Stimulated activated CD4-positive, alpha-beta T cell treated with anti-CD3 and anti-CD28 coated beads, Interleukin-1b, Interleukin-23, amount 100 ng/mL, for 48 hours (primary cell): ENCODE data around the gene TMEM272.
"Not testable (repeated sequence)": the region's sequence is repeated elsewhere in the genome, so short reads cannot be mapped to it uniquely, and the experiment has no call there.

Source experiments
- DNase-seq: peaks from one replicate; pipeline ENCODE4 v3.0.0-alpha.2; 2020

The TMEM272 gene

DNA sequence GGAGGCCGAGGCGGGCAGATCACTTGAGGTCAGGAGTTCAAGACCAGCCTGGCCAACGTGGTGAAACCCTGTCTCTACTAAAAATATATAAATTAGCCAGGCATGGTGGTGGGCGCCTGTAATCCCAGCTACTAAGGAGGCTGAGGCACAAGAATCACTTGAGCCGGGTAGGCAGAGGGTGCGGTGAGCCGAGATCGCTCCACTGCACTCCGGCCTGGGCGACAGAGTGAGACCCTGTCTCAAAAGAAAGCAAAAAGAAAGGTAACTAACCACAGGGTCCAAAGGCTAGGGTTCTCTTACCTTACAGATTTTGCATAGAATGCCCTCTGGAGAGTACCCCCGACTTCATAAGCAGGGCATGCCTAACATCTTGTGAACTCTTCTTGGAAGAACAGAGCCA lies 20.3 kb downstream of the TMEM272 start:
- DNase-seq: not testable (repeated sequence)

- no peak for DNase-seq
Measured at GRCh38 chr13:51823863-51824262, 21.1 kb downstream of the TMEM272 start.

DNA sequence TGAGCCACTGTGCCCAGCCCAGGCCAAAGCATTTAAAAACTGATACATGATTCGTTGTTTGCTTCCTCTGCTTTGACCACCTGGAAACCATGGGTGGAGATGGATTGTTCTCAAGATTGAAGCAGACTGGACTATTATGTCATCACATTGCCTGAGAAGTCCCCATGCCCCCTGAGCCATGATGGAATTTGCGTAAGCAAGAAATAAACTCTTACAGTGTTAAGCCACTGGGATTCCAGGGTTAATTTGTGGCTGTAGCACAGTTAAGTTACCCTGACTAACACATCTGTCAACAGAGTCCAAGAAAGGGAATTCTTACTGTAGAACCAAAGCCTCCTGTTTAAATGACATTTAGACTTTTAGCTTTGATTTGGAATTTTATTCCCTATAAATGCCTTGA lies 21.6 kb downstream of the TMEM272 start:
- DNase-seq: no peak

DNA sequence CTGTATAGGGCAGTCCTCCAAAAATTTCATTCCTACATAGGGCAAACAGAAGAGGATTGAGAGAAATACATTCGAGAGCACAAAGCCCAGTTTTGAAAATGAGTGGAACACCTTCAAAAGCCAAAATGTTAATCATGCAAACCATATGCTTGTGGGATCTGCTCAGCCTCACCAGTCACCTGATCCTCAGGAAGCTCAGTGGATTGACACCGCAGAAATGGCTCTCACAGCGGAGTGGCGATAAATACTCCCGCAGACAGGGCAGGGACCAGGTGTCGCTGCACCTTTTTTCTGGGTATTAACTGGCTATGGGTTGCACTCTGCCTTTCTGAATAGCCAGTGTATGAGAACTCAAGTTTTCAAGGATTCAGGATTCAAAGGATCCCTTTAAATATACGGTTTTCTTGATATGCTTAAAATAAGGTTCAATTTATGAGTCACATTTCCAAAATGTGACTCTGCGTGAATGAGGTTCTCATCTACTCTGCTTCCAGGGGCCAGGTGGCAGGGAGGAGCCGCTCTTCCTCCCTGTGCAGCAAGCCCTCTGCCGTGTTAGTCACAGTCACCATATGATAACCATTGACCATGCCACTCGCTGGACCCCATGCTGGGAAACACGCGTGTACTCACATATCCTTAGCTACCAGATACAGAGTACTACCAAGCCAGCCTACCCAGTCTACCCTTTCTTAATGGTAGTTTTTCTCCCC lies 22.7 kb downstream of the TMEM272 start:
- no peak for DNase-seq

DNA sequence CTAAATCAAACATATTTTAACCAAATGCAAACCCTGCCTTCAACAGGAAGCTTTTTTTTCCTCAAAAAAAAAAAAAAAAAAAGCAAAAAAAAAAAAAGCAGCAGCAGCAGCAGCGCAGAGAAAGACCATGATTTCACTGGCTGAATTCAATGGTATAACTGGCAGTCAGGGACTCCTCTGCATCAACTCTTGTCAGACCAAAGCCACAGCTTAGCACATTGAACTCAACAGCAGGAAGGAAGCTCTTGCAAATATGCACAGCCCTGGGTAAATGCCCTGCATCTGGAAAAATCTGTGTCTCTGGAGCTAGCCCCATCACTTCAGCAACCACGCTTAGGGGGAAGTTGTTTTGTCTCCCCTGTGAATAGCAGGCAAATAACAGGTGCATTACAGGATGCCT lies 23.4 kb downstream of the TMEM272 start:
- DNase-seq: no peak

DNA sequence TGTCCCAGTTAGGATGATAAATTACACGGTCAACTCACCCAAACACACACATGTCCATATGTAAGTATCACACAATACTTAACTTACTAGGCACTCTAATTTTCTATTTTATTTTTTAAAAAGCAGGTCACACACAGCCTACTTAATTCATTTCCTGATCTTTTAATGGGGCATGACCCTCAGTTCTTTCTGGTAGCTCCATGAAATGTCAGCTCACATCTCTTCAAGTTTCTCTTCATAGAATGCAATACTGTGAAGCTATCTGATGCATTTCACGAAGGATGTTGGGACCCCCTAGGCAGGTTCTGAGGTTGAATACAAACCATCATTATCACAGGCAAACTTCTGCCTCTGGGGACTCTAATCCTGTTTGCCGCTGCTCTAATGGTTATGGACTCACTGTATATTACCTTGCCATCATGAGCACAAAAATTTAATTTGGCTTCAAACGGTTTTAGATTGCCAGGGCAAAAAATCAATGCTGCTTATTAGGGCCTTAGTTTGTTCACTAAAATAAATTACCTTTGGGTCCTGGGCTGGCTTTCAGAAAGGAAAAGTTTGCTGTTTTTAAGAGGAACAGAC lies 24.9 kb downstream of the TMEM272 start:
- no peak for DNase-seq

DNA sequence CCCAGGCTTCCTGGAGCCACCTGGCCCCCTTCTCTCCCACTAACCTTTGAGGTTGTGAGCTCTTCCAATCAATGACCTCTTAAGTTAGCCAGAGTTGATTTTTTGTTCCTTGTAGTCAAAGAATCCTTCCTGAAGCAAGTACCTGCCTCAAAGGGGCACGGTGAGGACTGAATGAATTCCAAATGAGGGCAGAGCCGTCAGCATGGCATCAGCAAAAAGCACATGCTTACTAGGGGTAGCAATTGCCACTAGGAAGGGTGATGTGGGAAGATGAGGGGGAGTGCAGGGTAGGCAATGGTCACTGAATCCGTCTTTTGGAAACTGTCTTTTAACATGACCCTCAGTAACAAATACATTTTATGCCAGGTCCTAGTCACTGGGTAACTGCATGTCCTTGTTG lies 25.4 kb downstream of the TMEM272 start:
- no peak for DNase-seq

DNA sequence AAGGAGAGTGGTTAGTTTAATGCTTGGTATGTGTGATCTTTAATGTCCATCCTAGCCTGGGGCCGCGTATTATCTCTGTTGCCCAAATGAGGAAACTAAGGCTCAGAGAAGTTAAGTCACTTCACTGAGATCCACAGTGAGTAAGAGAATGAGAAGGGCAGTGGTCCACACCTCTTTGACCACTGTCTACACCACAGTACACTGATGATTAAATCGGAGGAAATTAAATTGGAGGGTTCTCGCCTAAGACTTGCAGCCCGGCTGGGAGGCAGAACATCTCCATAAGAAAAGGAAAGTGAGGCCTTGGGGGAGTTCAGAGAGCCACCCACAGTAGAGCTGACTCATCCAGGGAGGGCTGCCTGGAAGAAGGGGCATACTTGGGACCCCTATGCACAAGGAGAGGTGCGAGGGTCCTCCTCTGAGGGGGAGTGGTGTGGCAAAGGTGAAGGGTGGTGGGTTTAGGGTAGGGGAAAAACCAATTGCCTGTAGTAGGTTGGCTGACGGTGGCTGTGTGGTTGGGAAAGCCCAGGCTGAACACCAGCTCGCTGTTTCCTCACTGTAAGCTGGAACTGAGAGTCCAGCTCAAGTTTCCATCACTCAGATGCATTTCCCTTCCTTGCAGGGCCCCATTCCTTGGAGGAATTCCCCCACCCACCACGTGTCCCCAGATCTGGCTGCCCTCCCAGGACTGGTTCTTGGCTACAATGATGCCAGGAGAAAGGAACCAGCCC lies 26.0 kb downstream of the TMEM272 start:
- peak; percentile 57 for DNase-seq

GRCh38 chr13:51818276-51818675 lies 26.7 kb downstream of the TMEM272 start:
- no peak for DNase-seq

- DNase-seq: no peak
Measured at GRCh38 chr13:51817717-51818116, 27.3 kb downstream of the TMEM272 start.

DNA sequence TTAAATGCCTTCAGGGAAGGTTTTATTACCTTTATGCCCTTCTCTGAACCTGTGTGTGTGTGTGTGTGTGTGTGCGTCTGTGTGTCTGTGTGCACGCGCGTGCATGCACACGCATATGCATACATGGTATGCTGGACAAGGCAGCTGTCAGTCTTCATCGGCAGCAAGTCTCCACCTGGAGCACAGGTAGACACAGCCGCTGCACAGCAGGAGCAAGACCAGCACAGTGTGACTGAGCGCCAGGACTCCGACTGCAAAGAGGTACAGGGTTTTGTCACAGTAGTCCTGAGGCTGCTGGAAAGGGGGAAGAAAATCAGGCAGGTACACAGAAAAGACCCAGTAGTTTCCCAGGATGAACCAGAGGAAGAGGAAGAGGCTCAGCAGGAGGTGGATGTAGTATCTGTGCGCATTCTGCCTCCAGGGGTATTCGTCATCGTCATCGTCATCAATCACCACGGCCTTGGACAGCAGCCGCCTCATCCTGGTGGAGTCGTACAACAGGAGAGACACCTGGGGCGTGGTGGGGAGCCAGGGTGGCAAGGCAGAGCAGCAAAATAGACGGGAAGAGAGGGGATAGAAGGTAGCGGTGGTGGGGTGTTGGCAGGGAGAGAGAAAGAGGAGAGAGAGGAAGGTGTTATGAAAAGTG lies 28.2 kb downstream of the TMEM272 start:
- DNase-seq: no peak

GRCh38 chr13:51815848-51816247 lies 29.1 kb downstream of the TMEM272 start:
- DNase-seq: no peak

GRCh38 chr13:51814825-51815650 lies 29.9 kb downstream of the TMEM272 start:
- peak; percentile 70 for DNase-seq

DNA sequence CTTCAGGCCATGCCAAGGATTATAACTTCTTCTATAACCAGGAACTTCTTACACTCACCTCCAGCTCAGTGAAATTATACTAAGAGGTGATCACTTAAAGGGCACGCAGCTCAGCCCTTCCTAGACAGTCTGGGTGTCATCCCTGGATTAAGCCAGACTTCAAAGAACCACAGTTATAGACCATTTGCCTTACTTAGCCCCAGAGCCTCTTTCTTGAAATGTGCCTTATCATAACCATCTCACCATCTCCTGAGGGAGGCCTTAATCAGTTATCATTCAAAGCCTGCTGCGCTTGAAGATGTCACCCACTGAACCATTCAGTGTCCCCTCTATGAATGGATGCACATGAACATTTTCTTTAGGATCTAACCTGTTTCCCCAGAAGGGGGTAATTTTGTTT lies 30.9 kb downstream of the TMEM272 start:
- no peak for DNase-seq

- DNase-seq: no peak
Measured at GRCh38 chr13:51811920-51812451, 33.0 kb downstream of the TMEM272 start.

DNA sequence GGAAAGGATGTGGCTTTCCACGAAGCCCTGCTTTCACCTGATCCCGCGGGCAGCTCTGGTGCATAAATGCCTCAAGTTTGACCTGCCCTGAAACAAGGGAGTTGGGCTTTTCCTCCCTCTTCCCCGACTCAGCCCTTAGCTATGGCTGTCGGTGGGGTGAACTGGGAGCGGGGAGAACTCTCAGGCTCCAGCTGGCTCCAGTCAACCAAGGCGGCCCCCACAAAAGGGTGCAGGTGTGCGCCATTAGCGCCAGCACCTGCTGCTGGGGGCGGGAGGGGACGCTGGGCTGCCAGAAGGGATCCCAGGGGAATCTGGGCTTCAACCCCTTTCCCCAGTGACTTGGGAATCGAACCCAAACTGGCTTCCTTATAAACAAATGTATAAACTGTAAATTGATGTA lies 33.9 kb downstream of the TMEM272 start:
- no peak for DNase-seq

GRCh38 chr13:51808811-51809210 lies 36.2 kb downstream of the TMEM272 start:
- no peak for DNase-seq

GRCh38 chr13:51807041-51807440 lies 37.9 kb downstream of the TMEM272 start:
- no peak for DNase-seq

DNA sequence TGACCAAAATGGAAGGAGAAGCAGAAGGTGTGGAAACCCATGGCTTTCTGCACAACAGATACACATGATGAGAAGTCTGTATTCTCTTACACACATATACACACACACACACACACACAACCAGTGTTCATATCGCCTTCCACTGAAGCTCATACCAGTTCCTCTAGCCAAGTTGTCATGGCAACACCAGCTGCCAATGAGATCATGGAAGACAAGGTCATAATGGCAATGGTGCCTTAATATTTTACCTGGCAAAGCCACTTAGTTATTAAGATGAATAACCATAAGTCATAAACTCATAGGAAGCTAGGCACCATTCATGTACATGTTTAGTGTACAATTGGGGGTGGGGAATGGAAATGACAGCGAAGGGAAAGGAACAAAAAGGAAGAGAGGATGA lies 38.4 kb downstream of the TMEM272 start:
- no peak for DNase-seq

- no peak for DNase-seq
Measured at GRCh38 chr13:51805925-51806324, 39.1 kb downstream of the TMEM272 start.

- DNase-seq: no peak
Measured at GRCh38 chr13:51805313-51805712, 39.7 kb downstream of the TMEM272 start.
